Activated CD8-positive, alpha-beta memory T cell treated with anti-CD3 and anti-CD28 coated beads, Interleukin-2, amount 50 U/mL, for 48 hours (primary cell): ENCODE measurements around the gene MACF1.

Source experiments
- DNase-seq: peaks from one replicate; pipeline ENCODE4 v3.0.0-alpha.2; 2020

MACF1 gene

GRCh38 chr1:39214021-39214713, 9.7 kb downstream of the MACF1 start:
- no peak for DNase-seq

- DNase-seq, result no peak
These were observed 10.2 kb downstream of the MACF1 start for GRCh38 chr1:39214714-39214997.

- no peak for DNase-seq
These were observed 10.7 kb downstream of the MACF1 start for GRCh38 chr1:39214998-39215873.

- DNase-seq, result no peak
These were observed 12.3 kb downstream of the MACF1 start for GRCh38 chr1:39216771-39217170.

- DNase-seq, result no peak
These were observed 16.7 kb downstream of the MACF1 start for GRCh38 chr1:39220891-39221870.

- no peak for DNase-seq
These were observed 19.9 kb downstream of the MACF1 start for GRCh38 chr1:39224295-39224829.

GRCh38 chr1:39226836-39227235, 22.3 kb downstream of the MACF1 start:
- DNase-seq, result no peak

- DNase-seq, result no peak
These were observed 23.8 kb downstream of the MACF1 start for GRCh38 chr1:39228252-39228651.

GRCh38 chr1:39229504-39229903, 25.0 kb downstream of the MACF1 start:
- DNase-seq, result no peak

- DNase-seq, result no peak
These were observed 26.0 kb downstream of the MACF1 start for GRCh38 chr1:39230261-39231190.

GRCh38 chr1:39236971-39237370, 32.5 kb downstream of the MACF1 start:
- DNase-seq, result no peak

- DNase-seq, result no peak
These were observed 34.0 kb downstream of the MACF1 start for GRCh38 chr1:39238476-39238875.

- DNase-seq, result no peak
These were observed 35.5 kb downstream of the MACF1 start for GRCh38 chr1:39239968-39240367.

GRCh38 chr1:39243302-39243701, 38.8 kb downstream of the MACF1 start:
- no peak for DNase-seq

GRCh38 chr1:39250460-39251240, 46.2 kb downstream of the MACF1 start:
- DNase-seq, result no peak

GRCh38 chr1:39255222-39255621, 50.7 kb downstream of the MACF1 start:
- no peak for DNase-seq

- DNase-seq, result peak; percentile 81
These were observed 53.8 kb downstream of the MACF1 start for GRCh38 chr1:39258146-39258924.

GRCh38 chr1:39258925-39259244, 54.4 kb downstream of the MACF1 start:
- DNase-seq, result no peak

- no peak for DNase-seq
These were observed 57.3 kb downstream of the MACF1 start for GRCh38 chr1:39261712-39262221.

- no peak for DNase-seq
These were observed 58.3 kb downstream of the MACF1 start for GRCh38 chr1:39262802-39263201.
